Choroid plexus epithelial cell (primary cell): ENCODE results near the gene CDH13.
A peak's percentile ranks its signal among the peaks of the same experiment; 100 is the strongest.

Experiments
- DNase-seq: peaks from one replicate; pipeline ENCODE4 v3.0.0-alpha.2; 2010; ENCODE audit warnings: low read depth
- H3K4me3 ChIP-seq: 2 replicates; pipeline ENCODE4 v1.5.1; 2011; ENCODE audit warnings: low read depth, mild to moderate bottlenecking, control low read depth, low read length, moderate library complexity
- TF ChIP-seq, protein P1 (sequence below): conservative IDR thresholded peaks from 2 replicates; pipeline ENCODE4 v1.5.1; 2011; ENCODE audit warnings: low read depth, mild to moderate bottlenecking, control low read depth, inconsistent platforms, low read length, moderate library complexity

The CDH13 gene

DNA sequence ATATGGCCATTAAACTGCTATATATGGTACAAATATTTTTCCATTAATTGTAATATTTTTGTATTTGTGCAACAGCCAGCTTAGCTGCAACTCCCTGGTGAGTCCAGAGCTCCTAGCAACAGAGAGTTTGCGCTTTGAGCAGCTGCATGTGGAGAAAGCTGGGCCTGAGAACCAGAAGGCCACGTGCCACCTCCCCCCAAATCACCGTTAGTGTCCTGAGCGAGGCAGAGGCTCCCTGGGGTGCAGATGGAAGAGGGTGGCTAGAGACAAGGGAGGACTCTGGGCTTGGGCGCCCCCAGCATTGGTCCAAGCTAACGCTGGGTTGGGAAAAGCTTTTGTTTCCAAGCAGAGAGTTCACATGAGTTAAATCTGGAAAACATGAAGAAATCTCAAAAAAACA is 1222.7 kb downstream of the CDH13 start:
- DNase-seq: peak; percentile 10
- TF ChIP-seq, protein P1, sequence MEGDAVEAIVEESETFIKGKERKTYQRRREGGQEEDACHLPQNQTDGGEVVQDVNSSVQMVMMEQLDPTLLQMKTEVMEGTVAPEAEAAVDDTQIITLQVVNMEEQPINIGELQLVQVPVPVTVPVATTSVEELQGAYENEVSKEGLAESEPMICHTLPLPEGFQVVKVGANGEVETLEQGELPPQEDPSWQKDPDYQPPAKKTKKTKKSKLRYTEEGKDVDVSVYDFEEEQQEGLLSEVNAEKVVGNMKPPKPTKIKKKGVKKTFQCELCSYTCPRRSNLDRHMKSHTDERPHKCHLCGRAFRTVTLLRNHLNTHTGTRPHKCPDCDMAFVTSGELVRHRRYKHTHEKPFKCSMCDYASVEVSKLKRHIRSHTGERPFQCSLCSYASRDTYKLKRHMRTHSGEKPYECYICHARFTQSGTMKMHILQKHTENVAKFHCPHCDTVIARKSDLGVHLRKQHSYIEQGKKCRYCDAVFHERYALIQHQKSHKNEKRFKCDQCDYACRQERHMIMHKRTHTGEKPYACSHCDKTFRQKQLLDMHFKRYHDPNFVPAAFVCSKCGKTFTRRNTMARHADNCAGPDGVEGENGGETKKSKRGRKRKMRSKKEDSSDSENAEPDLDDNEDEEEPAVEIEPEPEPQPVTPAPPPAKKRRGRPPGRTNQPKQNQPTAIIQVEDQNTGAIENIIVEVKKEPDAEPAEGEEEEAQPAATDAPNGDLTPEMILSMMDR: no peak
- no peak overlapping the region for H3K4me3 ChIP-seq
